HFFc6 (cell line): ENCODE results near the gene KATNBL1. TPM values are rescaled to one million over a fixed set of nuclear protein-coding genes. Genes with fewer than 3 reads are reported as not detected.

Source experiments
- DNase-seq: peaks from one replicate; pipeline ENCODE4 v3.0.0-alpha.2; 2018
- H3K27ac Mint-ChIP-seq: 2 replicates; pipeline ENCODE4 v1.8.0; 2020; ENCODE audit warnings: mild to moderate bottlenecking, mixed read lengths
- H3K27me3 Mint-ChIP-seq: 2 replicates; pipeline ENCODE4 v1.8.0; 2021; ENCODE audit warnings: mild to moderate bottlenecking, moderate library complexity, mixed read lengths; ENCODE audit not compliant: insufficient read depth
- H3K36me3 Mint-ChIP-seq: 2 replicates; pipeline ENCODE4 v1.8.0; 2021; ENCODE audit warnings: low read depth, mixed read lengths
- H3K4me1 Mint-ChIP-seq: 2 replicates; pipeline ENCODE4 v1.8.0; 2020; ENCODE audit warnings: low read depth, mixed read lengths
- H3K4me3 Mint-ChIP-seq: 2 replicates; pipeline ENCODE4 v1.8.0; 2020; ENCODE audit warnings: mild to moderate bottlenecking, moderate library complexity, mixed read lengths
- H3K9me3 Mint-ChIP-seq: 2 replicates; pipeline ENCODE4 v1.8.0; 2020; ENCODE audit warnings: mild to moderate bottlenecking, mixed read lengths
- CTCF ChIP-seq: fragments of 200-600 bp; sonication (generic); IDR thresholded peaks from 2 replicates; pipeline ENCODE4 v1.5.0; 2021; ENCODE audit warnings: antibody characterized with exemption, mild to moderate bottlenecking
- total RNA-seq, 6 experiments: library from RNA; stranded (reverse); fragmentation: NEBNext Ultra II Directional; extraction: Animal tissue kit (Norgen Biotek cat#: 25700); gene quantifications; 2 replicates in 1 of 6; 3 replicates in 5 of 6; pipeline ENCODE4 v1.2.3, GENCODE V29; 2021

The KATNBL1 gene
- total RNA-seq, 6 experiments from 2014 or later: 27.2 to 37.1 (median 29.7) TPM

GRCh38 chr15:34239151-34239808 is 29.4 kb upstream of the KATNBL1 start:
- peaks cover 26% of the 10 kb centered on the region for H3K36me3 Mint-ChIP-seq
- no peaks in the 10 kb centered on the region for H3K9me3 Mint-ChIP-seq
- H3K27ac Mint-ChIP-seq: peak overlapping the region; percentile 87
- TF ChIP-seq CTCF: no peak
- H3K4me1 Mint-ChIP-seq: peaks cover 50% of the 10 kb centered on the region
- peak; percentile 90 for DNase-seq
- peak overlapping the region; percentile 66 for H3K4me3 Mint-ChIP-seq
- no peaks in the 10 kb centered on the region for H3K27me3 Mint-ChIP-seq

- DNase-seq: no peak
- Mint-ChIP-seq H3K4me3 (no peak overlapping the region), H3K27ac (no peak overlapping the region), H3K4me1 (peaks cover 8% of the 10 kb centered on the region), H3K36me3 (peaks cover 39% of the 10 kb centered on the region), H3K27me3 (peaks cover 3% of the 10 kb centered on the region; the same call in 1 of the 2 replicates), H3K9me3 (no peaks in the 10 kb centered on the region)
- TF ChIP-seq CTCF: no peak
Measured at GRCh38 chr15:34233614-34234013, 23.7 kb upstream of the KATNBL1 start.

GRCh38 chr15:34223904-34224596 is 14.2 kb upstream of the KATNBL1 start:
- H3K4me3 Mint-ChIP-seq: peak overlapping the region; percentile 99
- peaks cover 1% of the 10 kb centered on the region; the same call in 1 of the 2 replicates for H3K27me3 Mint-ChIP-seq
- peaks cover 13% of the 10 kb centered on the region; the same call in 1 of the 2 replicates for H3K36me3 Mint-ChIP-seq
- peaks cover 15% of the 10 kb centered on the region for H3K4me1 Mint-ChIP-seq
- no peaks in the 10 kb centered on the region for H3K9me3 Mint-ChIP-seq
- peak; percentile 14; the same call in 1 of the 2 replicates for TF ChIP-seq CTCF
- peak overlapping the region; percentile 95 for H3K27ac Mint-ChIP-seq
- peak; percentile 13 for DNase-seq

GRCh38 chr15:34217587-34218225 is 7.8 kb upstream of the KATNBL1 start:
- Mint-ChIP-seq H3K36me3 (no peaks in the 10 kb centered on the region), H3K4me1 (peaks cover 30% of the 10 kb centered on the region), H3K9me3 (no peaks in the 10 kb centered on the region), H3K27ac (peak overlapping the region; percentile 51; the same call in 1 of the 2 replicates), H3K4me3 (peak overlapping the region; percentile 23; the same call in 1 of the 2 replicates), H3K27me3 (no peaks in the 10 kb centered on the region)
- DNase-seq: peak; percentile 82
- TF ChIP-seq CTCF: no peak

GRCh38 chr15:34216527-34217270 is 6.8 kb upstream of the KATNBL1 start:
- Mint-ChIP-seq H3K27me3 (no peaks in the 10 kb centered on the region), H3K36me3 (no peaks in the 10 kb centered on the region), H3K4me1 (peaks cover 30% of the 10 kb centered on the region), H3K27ac (peak overlapping the region; percentile 43; the same call in 1 of the 2 replicates), H3K4me3 (no peak overlapping the region), H3K9me3 (no peaks in the 10 kb centered on the region)
- TF ChIP-seq CTCF: no peak
- DNase-seq: no peak
